ENCODE results near the gene ASTN2.

DNA sequence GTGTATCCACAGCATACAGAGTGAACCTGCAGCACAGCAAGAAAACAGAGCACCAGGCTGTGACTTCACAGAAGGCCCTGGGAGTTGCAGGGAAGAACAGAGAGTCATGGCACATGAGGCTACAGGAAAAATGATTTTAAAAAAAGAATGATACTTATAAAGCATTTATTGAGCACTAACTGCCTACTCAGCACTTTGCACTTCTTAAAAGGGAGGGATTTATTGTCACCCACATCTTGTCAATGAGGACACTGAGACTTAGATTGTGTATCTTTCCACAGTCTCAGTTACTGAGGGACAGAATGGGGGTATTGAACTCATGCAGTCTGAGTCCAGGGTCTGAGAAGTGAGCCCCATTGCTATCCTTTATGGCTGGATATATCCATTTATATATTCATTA lies 972.3 kb downstream of the ASTN2 start:
- TF ChIP-seq POLR2A (IDR thresholded peaks at IDR 0.05; ENCODE audit: borderline replicate concordance, extremely low read depth, insufficient read depth, insufficient read length), result no peak
- TF ChIP-seq EZH2phosphoT487 (IDR thresholded peaks at IDR 0.05; ENCODE audit: borderline replicate concordance), result no peak
- TF ChIP-seq CTCF (IDR thresholded peaks at IDR 0.05 in 2 of 3, conservative IDR thresholded peaks at IDR 0.05 in 1 of 3; ENCODE audit: borderline replicate concordance in 1 of 3, insufficient read depth in 1 of 3, low read depth in 2 of 3, low read length in 2 of 3), result no peak
- no peak for TF ChIP-seq SP1 (IDR thresholded peaks at IDR 0.05; ENCODE audit: low read depth)
- no peak for TF ChIP-seq POLR2AphosphoS5 (IDR thresholded peaks at IDR 0.05; ENCODE audit: low read depth, low read length)
- TF ChIP-seq SIN3A (IDR thresholded peaks at IDR 0.05; ENCODE audit: low read depth), result no peak
- no peak for TF ChIP-seq ZNF274 (IDR thresholded peaks at IDR 0.05; ENCODE audit: low read depth, low read length)
